ENCODE measurements around the gene FARP1. TPM values are rescaled to one million over a fixed set of nuclear protein-coding genes. Genes with fewer than 3 reads are reported as not detected.

The FARP1 gene
- total and polyA plus RNA-seq, 2 of the 8 experiments (the other 6 are each of a cell fraction or from before 2014, with no cell fraction given): 24.7 to 104 TPM

DNA sequence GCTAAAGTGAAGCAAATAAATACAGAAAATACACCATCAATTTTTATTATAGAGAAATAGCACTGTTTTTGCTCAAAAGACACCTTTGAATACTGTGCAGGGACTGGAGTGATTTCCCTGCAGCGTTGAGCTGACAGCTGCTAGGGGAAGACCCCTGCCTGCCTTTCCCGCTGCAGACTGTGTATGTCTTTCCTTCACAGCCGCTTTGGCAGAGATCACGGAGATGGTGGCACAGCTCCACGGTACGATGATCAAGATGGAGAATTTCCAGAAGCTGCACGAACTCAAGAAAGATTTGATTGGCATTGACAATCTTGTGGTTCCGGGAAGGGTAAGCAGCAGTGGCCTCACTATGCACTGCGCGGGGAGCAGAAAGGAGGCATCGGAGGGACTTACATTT lies 292.5 kb downstream of the FARP1 start:
- H3K4me1 ChIP-seq (replicated peaks in 1 of 4; ENCODE audit: control insufficient read depth in 3 of 4, insufficient read depth in 4 of 4, low read length in 3 of 4): 0 out of 7 replicates have a peak, but pooled peaks cover 0 to 2% (median 0%) of the 10 kb centered on the region in 4 experiments
- no peak overlapping the region for H3K23ac ChIP-seq (ENCODE audit: insufficient read length)
- H3K9me3 ChIP-seq (ENCODE audit: insufficient read depth in 2 of 2, low read depth in 1 of 2, low read length in 1 of 2): no peaks in the 10 kb centered on the region
- no peak overlapping the region; the same call in 1 of the 2 replicates for H4K8ac ChIP-seq (ENCODE audit: extremely low read depth, insufficient read depth, low read length)
- H3K27ac ChIP-seq (ENCODE audit: low read depth, low read length): no peak overlapping the region
- DNase-seq (ENCODE audit: low read depth in 1 of 2, low spot score in 2 of 2) (no peak), FAIRE-seq (no peak)
- no peaks in the 10 kb centered on the region for H3K79me1 ChIP-seq (ENCODE audit: low read depth, low read length)
- H2BK5ac ChIP-seq (ENCODE audit: low read depth, low read length): no peak overlapping the region
- H3K14ac ChIP-seq (ENCODE audit: insufficient read length): no peak overlapping the region
- CTCF ChIA-PET (ENCODE audit: partially characterized antibody): interaction anchor here (0.8 to 6.4 kb wide), 6 partner anchors 11 to 521 kb away, joined by 3 to 53 read pairs (median 5); no protein-coding TSS in a partner anchor
- H3K79me2 ChIP-seq (ENCODE audit: control insufficient read depth in 1 of 2, insufficient read depth in 2 of 2, low read length in 2 of 2): no peaks in the 10 kb centered on the region
- no peak overlapping the region for H2BK120ac ChIP-seq (replicated peaks; ENCODE audit: low read depth, low read length)
- H2AK5ac ChIP-seq (ENCODE audit: low read depth, low read length): no peak overlapping the region
- no peak overlapping the region for H2AFZ ChIP-seq (ENCODE audit: low read length)
- H3K36me3 ChIP-seq (ENCODE audit: control insufficient read depth in 2 of 4, insufficient read depth in 4 of 4, low read length in 3 of 4): peaks cover 0 to 6% (median 2%) of the 10 kb centered on the region in 4 experiments; a peak in 4 of 8 replicates
- H4K91ac ChIP-seq (replicated peaks; ENCODE audit: insufficient read length, low read length): no peak overlapping the region
- H3K4ac ChIP-seq (replicated peaks; ENCODE audit: insufficient read length, low read depth, low read length): no peak overlapping the region
- no peak overlapping the region for H3K4me2 ChIP-seq (ENCODE audit: insufficient read depth in 1 of 2, low read depth in 2 of 2, low read length in 2 of 2)
- H3K9ac ChIP-seq (replicated peaks in 1 of 4; ENCODE audit: extremely low read depth in 1 of 4, low read depth in 3 of 4, low read length in 3 of 4): no peak overlapping the region
- H3K18ac ChIP-seq (ENCODE audit: extremely low read depth, low read length): no peak overlapping the region
- H2BK15ac ChIP-seq (ENCODE audit: low read length): no peak overlapping the region
- no peaks in the 10 kb centered on the region for H3K27me3 ChIP-seq (replicated peaks in 1 of 4; ENCODE audit: control insufficient read depth in 3 of 4, extremely low read depth in 1 of 4, insufficient read depth in 3 of 4, low read length in 3 of 4)
- H2BK20ac ChIP-seq (ENCODE audit: low read length): no peak overlapping the region
- POLR2A ChIA-PET (ENCODE audit: partially characterized antibody): interaction anchor here (0.9 kb wide), 1 partner anchor 410 kb away, joined by 3 read pairs; no protein-coding TSS in a partner anchor
- no peak overlapping the region for H3K4me3 ChIP-seq (ENCODE audit: extremely low read depth in 1 of 4, insufficient read depth in 2 of 4, low read depth in 3 of 4, low read length in 4 of 4)
- WGBS, 2 experiments (ENCODE audit: extremely low coverage in 1 of 2, insufficient coverage in 1 of 2, insufficient read length in 1 of 2, insufficient replicate concordance in 2 of 2, low coverage in 1 of 2, low lambda C conversion rate in 2 of 2, missing lambda C conversion rate in 1 of 2): 92% methylated on average over 11 of the region's 11 CpGs; no CpG with 5 or more reads in 1 of the 2 experiments
- H4K20me1 ChIP-seq (replicated peaks in 1 of 2; ENCODE audit: control insufficient read depth in 1 of 2, insufficient read depth in 2 of 2, low read length in 2 of 2): peaks cover 0 to 1% of the 10 kb centered on the region in 2 experiments
- H3K23me2 ChIP-seq (ENCODE audit: low read depth, low read length): no peaks in the 10 kb centered on the region
- no peak overlapping the region for H2BK12ac ChIP-seq (ENCODE audit: low read depth, low read length)
- no peak overlapping the region for H4K5ac ChIP-seq (ENCODE audit: insufficient read length, low read depth, low read length)
- H3K56ac ChIP-seq (replicated peaks; ENCODE audit: insufficient read length, low read depth, low read length): no peak overlapping the region
- TF ChIP-seq CTBP2 (IDR thresholded peaks at IDR 0.05; ENCODE audit: borderline replicate concordance, insufficient read depth, insufficient read length, low read length): no peak
- no peak for TF ChIP-seq TBP (IDR thresholded peaks at IDR 0.05; ENCODE audit: low read depth, low read length)
- TF ChIP-seq CHD1 (IDR thresholded peaks at IDR 0.05; ENCODE audit: low read depth, low read length): no peak
- no peak for TF ChIP-seq MAX (IDR thresholded peaks at IDR 0.05)
- no peak for TF ChIP-seq NRF1 (IDR thresholded peaks at IDR 0.05; ENCODE audit: low read depth, low read length)
- TF ChIP-seq GTF2F1 (IDR thresholded peaks at IDR 0.05; ENCODE audit: borderline replicate concordance, low read depth, low read length): no peak
- TF ChIP-seq RAD21 (IDR thresholded peaks at IDR 0.05 in 1 of 2, conservative IDR thresholded peaks at IDR 0.05 in 1 of 2; ENCODE audit: low read depth in 2 of 2, low read length in 2 of 2): no peak
- no peak for TF ChIP-seq GABPA (IDR thresholded peaks at IDR 0.05; ENCODE audit: borderline replicate concordance, insufficient read depth, low read length)
- no peak for TF ChIP-seq EP300 (IDR thresholded peaks at IDR 0.05; ENCODE audit: borderline replicate concordance in 1 of 2, low read depth in 2 of 2, low read length in 2 of 2)
- no peak for TF ChIP-seq TCF12 (IDR thresholded peaks at IDR 0.05; ENCODE audit: low read depth, low read length)
- no peak for TF ChIP-seq YY1 (IDR thresholded peaks at IDR 0.05; ENCODE audit: low read depth, low read length)
- no peak for TF ChIP-seq ZNF274 (IDR thresholded peaks at IDR 0.05; ENCODE audit: borderline replicate concordance, extremely low read depth, low read length)

All from H1 (cell line).